Occipital lobe (tissue), 2 donors: ENCODE measurements around the gene RASEF. TPM values are rescaled to one million over a fixed set of nuclear protein-coding genes. Genes with fewer than 3 reads are reported as not detected.

Experiments used
- DNase-seq: peaks from one replicate; lab custom pipeline; 2025; lab: John Stamatoyannopoulos, UW
- total RNA-seq: library from RNA; depleted of rRNA; stranded (reverse); fragments of >200 nt; gene quantifications from one replicate; pipeline ENCODE4 v1.2.3, GENCODE V29; 2014

RASEF gene
- total RNA-seq, 1 donor from 2014 or later = 0.31 TPM

DNA sequence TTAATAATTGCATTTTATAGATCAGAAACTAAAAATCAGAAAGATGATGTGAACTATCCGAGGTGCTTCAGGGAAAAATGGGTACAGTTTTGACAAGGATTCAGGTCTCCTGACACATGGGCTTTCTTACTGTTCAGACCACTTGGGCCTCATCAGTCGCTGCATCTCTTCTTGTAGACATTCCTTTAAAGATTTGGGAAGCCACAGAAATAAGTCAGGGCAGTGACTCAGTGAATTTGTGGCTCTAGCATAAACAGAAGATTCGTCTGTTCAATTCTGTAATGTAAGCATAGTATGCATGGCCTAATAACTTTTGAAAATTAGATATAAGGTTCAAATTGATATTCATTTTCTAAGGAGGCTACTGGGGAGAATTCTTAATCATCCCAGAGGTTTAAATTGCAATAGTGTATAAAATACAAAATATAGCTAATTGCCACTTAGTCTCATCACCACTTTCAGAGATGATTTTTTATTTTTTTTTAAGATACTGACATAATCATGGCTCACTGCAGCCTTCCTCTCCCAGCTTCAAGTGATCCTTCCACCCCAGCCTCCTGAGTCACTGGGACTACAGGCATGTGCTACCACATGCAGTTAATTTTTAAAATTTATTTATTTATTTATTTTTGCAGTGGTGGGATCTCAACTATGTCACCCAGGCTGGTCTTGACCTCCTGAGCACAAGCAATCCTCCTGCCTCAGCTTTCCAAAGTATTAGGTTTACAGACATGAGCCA, 48.9 kb downstream of the RASEF start:
- DNase-seq = no peak

DNA sequence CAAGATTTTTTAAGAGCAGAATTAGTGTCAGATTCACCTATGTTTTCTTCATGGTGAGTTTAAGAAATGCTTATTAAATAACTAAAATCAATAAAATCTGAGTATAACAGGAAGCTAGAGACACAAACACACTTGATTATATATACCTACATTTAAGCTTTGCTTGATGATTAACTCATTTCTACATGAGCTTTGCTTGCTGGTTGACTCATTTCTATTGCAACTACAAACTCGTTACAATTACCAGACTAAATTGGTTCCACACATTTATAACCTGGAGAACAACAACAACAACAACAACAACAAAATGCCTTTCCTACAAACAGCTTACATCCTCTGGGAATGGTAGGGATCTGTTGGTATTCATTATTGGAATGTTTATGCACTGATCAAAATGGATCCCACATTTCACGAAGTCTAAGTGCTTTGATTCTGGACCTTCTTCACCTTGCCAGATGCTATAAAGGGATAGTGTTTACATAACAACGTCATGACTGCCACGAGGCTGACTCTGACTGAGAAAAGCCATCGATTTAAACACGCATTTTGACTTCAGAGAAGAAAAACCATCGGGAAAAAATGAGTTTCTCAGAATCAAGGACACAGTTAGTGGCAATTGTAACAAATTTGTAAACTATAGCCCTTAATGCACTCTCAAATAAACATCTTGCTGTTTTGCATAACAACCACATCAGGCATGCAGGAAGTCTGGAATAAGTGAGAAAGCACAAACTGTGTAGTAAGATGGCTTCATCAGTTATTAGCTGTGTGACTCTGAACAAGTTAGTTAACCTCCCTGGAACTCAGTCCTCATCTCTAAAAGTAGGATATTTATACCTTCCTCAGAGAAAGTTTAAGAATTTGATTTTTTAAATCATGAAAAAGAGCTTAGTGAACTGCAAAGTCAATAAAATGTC, 49.8 kb downstream of the RASEF start:
- no peak for DNase-seq

DNA sequence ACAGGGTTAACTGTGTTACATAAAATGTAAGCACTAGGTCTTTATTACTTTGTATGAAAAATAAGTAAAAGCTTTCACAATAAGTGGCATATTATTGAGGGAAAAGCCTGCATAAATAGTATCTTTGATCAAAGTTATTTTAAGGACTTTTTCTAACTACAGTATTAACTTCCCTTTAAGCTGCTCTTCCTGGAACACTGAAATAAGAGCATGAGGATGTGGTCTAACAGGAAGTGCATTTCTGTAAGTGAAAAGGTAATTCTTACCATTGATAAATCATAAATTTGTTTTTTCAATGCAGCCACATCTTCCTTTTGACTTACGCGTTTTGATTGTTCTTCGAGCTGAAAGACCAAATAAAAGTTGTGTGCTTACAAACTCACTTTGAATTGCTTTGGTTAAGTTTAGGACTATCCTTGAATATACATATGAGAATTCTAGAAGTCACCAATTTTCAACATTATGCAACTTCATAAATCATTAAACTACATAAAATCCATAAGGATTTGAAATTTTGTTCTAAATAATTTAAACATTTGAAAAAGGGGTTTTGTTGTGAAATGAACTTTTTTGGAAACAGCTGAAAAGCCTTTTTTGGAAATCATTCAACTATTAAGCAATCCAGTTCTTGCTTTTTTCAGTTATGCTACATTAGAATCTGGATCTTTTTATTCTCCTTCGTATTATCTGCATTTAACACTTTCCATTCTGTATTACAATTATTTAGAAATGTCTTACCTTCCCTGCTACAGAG, 50.6 kb downstream of the RASEF start:
- no peak for DNase-seq

DNA sequence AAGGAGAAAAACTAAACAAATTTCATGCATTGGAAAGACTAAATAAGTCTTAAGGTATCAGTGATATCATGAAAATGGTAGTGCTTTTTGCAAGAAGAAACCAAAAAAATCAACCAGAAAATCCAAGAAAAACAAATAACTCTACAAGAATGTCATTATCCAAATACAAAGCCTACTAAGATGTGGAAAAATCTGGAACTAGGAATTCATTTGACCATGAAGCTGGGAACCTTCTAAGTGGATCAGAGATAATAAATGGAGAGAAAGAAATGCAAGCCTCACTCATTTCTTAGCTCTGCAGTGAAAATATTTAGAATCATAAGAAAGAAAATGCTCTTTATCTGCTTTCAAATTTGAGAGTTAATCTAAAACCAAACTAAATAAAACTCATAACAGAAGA, 51.3 kb downstream of the RASEF start:
- DNase-seq = no peak

DNA sequence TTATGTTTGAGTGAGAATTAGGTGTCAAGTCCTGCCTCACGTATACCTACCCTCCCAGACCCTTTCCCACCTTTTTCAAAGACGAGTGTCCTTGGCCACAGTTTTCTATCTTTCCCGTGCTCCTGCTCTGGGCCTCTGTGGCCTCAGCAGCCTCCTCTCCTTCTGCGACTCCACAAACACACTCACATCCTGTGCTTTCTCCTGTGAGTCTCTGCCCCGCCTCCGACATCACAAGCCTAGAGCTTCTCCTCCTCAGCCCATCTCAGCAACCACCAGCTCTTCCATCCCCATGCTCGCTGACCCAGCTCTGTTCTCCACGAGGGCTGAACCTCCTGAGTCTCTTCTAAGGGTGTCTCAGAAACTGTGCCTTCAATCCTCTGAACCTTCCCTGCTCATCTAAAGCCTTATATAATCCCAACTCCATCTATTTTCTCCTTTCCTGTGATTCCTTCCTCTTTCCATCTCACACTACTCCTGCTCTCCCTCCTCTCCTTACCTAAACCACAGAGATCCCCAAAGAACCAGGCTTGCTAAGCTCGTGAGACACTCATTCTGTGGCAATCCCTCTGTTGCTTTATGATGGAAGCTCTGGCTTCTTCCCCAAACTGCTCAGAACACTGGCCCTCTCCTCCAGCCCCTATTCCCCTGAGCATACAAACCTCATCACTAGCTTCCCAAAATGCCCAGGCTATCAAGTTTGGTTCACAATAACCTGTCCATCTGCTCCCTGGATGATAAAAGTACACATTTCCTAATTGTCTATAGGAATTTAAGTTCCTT, 55.2 kb downstream of the RASEF start:
- no peak for DNase-seq

DNA sequence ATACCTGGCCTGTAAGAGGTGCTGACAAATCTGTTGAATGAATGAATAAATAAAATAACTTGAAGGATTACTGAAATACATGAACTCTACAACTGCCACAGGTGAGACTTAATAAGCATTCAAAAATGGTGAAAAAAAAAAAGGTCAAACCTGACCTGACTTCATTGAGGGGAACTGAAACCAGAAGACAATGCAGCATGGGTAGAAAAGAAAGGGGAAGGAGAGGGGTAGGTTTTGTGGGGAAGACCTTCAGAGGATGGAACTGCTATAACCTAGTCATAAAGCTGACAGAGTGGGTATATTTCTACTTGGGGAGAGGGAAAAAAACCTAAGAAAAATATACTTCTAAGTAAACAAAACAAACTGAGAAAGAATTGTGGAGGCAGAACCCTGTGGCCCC, 56.6 kb downstream of the RASEF start:
- DNase-seq = no peak

DNA sequence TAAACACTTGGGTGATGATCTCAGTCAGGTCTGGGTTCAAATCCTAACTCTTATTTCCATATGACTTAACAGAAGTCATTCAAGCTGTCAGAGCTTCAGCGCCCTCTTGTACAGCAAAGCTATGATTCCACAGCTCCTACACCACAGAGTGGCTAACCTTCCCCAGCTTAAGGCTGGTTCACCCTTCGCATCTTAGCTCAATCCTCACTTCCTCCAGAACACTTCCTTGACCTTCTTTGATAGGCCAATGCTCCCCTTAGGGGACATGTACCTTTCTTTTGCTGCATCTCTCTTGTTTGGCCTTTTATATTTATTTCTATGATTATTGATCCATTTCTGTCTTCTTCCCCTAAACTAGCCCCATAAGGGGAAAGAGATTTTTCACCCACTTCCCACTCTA, 57.0 kb downstream of the RASEF start:
- DNase-seq = no peak

DNA sequence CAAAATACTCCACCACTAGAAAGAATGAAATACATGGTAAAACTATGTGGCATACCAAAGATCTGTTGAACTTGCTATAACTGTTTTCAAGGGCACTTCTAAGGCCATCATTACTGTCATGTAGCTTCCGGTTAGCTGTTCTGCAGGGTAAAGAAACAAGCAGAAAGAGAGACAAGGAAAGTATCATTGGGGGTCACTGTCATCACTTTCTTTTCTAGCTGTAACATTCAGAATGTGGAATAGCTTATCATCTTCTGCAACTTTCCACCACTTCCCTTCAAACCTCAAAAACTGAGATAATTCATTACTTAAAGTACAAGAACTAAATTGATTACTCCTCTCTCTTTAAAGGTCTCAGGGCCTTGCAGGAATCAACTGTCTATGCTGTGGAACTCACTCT, 57.6 kb downstream of the RASEF start:
- no peak for DNase-seq

DNA sequence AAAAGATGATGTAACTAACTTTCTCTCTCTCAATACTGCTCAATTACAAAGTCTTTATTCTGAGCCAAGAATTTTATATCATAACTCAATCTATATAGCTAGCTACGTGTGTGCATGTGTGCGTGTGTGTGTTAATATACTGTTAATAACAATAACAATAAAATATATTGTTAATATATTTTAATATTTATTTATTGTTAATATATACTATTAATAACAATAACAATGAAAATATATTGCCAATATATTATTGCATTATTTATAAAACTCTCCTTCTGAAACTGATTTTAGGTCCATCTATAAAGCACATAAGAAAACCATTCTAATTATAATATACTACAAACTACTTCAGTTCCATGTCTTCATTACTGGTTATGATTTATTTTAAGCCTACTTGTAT, 60.6 kb downstream of the RASEF start:
- DNase-seq = no peak

DNA sequence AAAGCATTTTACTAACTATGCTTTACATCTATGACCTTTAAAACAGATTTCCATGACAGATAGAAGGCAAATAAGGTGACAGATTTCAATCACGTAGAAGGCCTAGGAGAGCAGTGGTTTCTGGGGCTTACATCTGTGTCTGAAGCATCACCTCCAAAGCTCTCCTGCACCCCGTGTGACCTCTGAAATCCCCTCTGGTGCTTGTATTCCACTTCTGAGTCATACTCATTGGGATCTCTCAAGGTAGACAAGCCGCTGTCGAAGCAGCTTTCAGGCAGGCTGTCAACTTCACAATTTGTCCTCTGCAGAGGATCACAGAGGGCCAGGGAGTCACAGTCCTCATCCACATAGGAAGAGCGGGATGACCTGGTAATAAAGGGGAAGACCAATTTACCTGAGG, 62.2 kb downstream of the RASEF start:
- DNase-seq = no peak

DNA sequence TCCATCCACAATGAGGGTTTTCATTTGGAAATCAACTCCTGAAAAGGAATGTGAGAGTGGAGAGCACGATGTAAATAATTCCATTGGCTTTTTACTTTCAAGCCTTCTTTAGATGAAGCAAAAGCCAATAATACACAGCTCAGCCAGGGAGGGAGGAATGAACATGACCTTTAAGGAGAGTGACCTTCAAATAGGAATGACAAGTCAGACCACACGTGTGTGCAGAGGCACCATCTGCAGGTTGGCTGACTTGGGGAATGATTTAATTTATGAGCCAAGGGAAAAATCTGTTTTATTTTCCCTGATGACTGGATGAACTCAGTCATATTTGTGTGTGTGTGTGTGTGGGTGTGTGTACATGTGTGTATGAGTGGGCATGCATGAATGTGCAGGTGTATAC, 64.5 kb downstream of the RASEF start:
- no peak for DNase-seq

DNA sequence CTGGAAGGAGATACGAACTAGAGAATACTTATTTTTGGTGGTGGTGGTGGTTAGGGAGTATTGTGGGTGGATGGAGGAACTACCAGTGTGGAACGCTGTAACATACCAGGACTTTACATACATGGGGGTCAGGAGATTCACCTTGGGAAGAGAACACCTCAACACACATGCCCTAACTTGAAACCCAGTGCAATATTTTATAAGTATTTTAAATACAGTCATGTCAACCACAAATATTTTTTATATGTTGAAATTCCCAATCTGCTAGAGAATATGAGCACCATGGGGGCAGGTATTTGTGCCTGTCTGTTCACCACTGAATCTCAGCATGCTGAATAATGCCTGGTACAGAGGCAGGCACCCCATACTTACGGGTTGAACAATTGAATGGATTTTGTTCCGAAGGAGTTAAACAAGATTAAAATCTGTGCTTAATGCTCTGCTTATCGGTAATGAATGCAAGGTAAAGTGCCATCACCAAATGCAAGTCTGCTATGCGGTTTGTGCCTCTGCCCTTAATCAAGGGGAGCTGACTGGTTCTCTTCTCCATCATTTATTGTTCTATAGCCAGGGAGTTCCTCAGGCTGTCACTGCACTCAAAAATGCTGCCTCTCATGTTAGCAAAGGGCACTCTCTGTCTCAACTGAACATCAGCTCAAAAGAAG, 65.3 kb downstream of the RASEF start:
- no peak for DNase-seq

DNA sequence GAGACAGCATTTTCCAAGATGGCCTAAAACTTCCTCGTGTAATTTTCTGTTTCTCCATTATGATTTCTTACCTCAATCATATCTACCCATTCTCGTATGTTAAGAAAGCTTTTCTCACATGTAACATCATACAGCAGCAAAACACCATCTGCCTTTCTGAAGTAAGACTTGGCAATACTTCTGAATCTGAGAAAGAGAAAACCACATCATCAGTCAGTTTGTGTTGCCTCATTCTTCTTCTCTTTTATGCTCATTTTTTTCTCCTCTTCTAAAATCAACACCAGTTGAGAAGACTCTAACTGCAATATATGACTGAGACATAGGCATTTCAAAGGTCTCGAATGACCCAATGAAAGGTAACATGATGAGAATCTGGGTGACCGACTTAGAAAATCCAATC, 66.0 kb downstream of the RASEF start:
- DNase-seq = no peak

DNA sequence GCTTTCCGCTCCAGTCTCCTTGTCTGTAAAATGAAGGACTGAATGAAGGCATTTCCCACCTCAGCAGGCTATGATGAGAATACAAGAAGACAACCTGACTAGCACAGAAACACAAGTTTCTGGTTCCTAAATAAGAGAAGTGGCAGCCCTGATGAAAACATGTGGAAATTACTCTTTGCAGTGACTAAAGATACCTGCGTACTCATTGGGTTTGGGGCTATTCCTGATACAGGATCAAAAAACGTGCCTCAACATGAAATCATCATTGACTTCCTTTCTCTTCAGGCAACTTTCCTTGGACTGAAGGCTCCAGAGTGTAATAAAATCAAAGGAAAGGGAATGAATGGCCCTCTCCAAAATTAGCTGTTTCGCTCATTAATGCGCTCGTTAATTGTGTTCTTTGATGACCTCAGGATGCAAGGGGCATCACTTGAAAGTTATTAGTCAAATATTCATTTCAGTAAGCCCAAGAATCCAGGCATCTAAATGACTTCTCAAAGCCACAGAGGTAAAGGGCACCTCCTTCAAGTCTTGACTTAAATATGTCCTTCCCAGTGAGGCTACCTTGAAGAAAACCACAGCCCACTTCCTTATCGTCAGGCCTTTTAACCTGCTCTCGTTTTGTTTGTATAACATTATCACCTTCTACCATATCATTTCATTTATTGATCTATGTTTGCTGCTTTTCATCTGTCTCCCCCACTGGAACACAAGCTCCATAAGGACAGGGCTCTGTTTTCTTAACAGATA, 68.9 kb downstream of the RASEF start:
- no peak for DNase-seq

DNA sequence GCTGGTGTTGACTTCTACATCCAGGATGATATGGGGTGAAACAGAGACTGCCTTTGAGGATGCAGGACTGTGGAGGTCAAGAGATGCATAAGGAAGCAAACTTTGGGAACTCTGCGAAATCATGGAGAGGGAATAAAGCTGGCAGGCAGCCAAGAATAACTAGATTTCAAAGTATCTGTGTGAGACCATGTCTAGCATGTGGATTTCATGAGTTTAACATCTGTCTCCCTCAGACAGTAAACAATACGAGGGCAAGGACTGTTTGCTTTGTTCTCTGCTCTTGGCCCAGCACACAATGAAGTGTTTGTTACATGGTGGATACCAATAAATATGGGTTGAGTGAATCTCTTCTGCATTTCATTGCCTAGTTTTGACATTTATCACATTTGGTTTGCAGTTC, 71.3 kb downstream of the RASEF start:
- no peak for DNase-seq

DNA sequence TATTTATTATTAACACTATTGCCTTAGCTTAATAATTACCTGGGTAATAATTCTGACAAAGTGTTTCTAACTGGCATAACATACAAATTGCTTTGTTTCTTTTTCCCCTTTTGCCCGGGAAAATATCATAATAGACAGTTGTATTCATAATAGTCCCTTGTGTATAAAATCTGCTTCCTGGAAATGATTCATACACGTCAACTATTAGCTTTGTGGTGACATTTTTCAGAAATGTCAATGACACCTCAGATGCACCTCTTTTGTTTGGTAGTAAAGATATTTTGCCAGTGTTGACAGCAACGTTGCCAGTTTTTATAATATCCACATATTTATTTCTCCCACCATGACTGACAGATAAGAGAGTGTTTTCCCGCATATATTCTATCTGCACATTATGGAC, 73.0 kb downstream of the RASEF start:
- DNase-seq = no peak

DNA sequence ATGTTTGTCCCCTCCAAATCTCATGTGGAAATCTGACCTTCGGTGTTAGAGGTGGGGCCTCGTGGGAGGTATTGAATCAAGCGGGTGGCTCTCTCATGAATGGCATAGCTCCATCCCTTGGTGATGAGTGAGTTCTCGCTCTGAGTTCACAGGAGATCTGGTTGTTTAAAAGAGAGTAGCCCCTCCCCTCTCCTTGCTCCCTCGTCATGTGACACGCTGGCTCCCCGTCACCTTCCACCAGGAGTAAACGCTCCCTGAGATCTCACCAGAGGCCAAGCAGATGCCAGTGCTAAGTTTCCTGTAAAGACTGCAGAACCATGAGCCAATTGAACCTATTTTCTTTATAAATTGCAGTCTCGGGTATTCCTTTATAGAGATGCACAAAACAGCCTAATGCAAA, 74.5 kb downstream of the RASEF start:
- DNase-seq = no peak

DNA sequence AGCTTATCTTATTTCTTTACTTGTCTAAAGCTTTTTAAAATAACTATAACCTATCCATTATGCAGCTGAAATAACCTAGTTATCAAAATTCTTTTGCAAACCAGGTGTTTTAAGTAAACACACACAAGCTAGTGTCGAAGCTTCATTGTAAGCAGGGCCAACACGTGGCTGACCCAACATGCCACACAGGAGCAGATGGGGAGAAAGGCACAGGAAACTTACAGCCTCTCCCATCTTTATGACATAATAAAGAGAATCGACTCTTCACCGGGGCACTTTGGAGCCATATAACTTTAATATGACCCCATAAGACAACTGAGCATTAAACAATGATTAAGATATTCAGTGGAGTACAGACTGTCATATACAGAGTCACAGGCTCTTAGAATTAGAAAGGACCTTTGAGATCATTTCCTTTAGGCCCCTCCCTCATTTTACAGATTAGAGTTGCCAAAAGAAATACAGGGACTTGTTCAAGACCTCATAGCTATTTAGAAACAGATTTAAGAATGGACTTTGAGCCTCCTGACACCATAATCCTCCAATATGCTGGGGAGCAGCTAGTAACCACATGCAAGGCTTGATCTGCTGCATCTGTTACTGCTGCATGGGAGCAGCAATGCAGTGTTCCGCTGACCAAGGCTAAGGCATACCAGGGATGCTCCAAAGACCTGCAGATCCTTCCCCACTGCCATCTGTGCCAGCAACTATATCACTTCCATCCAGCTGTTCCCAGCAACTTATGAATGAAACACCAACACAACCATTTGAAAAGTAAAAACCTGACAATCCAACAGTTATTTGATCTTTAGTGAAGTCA, 75.4 kb downstream of the RASEF start:
- no peak for DNase-seq

DNA sequence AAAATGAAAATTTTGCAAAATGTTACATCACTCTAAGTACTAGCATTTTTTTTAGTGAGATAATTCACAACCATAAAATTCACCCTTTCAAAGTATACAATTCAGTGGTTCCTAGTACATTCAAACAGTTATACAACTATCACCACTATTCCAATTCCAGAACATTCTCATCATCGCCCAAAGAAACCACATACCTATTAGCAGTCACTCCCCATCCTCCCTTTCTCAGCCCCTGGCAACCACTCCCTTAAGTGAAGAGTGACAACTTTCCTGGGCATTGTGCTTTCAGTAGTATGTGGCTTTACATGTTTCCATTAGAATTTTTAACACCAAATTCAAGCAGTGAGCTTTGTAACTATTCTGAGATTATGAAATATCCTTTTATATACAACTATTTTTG, 81.4 kb downstream of the RASEF start:
- no peak for DNase-seq
